GF-D8 (cell line): ENCODE results near the gene SORCS2.

Experiments used
- DNase-seq: peaks from one replicate; lab custom pipeline; 2025; lab: John Stamatoyannopoulos, UW

SORCS2 gene

GRCh38 chr4:7620086-7620813 lies 427.9 kb downstream of the SORCS2 start:
- DNase-seq: no peak

GRCh38 chr4:7620814-7621176 lies 428.5 kb downstream of the SORCS2 start:
- DNase-seq: no peak

- DNase-seq: no peak
These were observed 429.1 kb downstream of the SORCS2 start for GRCh38 chr4:7621252-7622035.

- DNase-seq: no peak
These were observed 430.0 kb downstream of the SORCS2 start for GRCh38 chr4:7622371-7622770.

GRCh38 chr4:7623468-7623867 lies 431.1 kb downstream of the SORCS2 start:
- no peak for DNase-seq

GRCh38 chr4:7624396-7624980 lies 432.1 kb downstream of the SORCS2 start:
- no peak for DNase-seq

GRCh38 chr4:7625071-7625470 lies 432.7 kb downstream of the SORCS2 start:
- DNase-seq: no peak

- DNase-seq: no peak
These were observed 434.2 kb downstream of the SORCS2 start for GRCh38 chr4:7626531-7626930.

GRCh38 chr4:7627251-7628250 lies 435.2 kb downstream of the SORCS2 start:
- DNase-seq: no peak

- DNase-seq: no peak
These were observed 436.1 kb downstream of the SORCS2 start for GRCh38 chr4:7628432-7628831.

GRCh38 chr4:7629501-7630254 lies 437.3 kb downstream of the SORCS2 start:
- no peak for DNase-seq

GRCh38 chr4:7630568-7631287 lies 438.4 kb downstream of the SORCS2 start:
- no peak for DNase-seq

GRCh38 chr4:7631288-7632014 lies 439.1 kb downstream of the SORCS2 start:
- no peak for DNase-seq

- DNase-seq: no peak
These were observed 440.0 kb downstream of the SORCS2 start for GRCh38 chr4:7632341-7632740.

GRCh38 chr4:7632971-7633370 lies 440.6 kb downstream of the SORCS2 start:
- DNase-seq: no peak

- DNase-seq: no peak
These were observed 442.4 kb downstream of the SORCS2 start for GRCh38 chr4:7634661-7635251.

GRCh38 chr4:7635445-7636239 lies 443.3 kb downstream of the SORCS2 start:
- no peak for DNase-seq

GRCh38 chr4:7636240-7636508 lies 443.8 kb downstream of the SORCS2 start:
- DNase-seq: no peak

- no peak for DNase-seq
These were observed 444.8 kb downstream of the SORCS2 start for GRCh38 chr4:7637139-7637538.
